ENCODE results near the gene PLA2G2A. TPM values are rescaled to one million over a fixed set of nuclear protein-coding genes. Genes with fewer than 3 reads are reported as not detected.
"Not testable (repeated sequence)": the region's sequence is repeated elsewhere in the genome, so short reads cannot be mapped to it uniquely, and the experiment has no call there.

Gene PLA2G2A
- total RNA-seq, 1 experiment from 2014 or later = 7.1 TPM

- no peak overlapping the region for H2BK15ac ChIP-seq (ENCODE audit: low read depth, low read length)
- H3K27ac ChIP-seq (ENCODE audit: insufficient read length, low read depth, low read length) = no peak overlapping the region
- no peak overlapping the region for H3K18ac ChIP-seq (ENCODE audit: insufficient read length, low read depth, low read length)
- Mint-ChIP-seq H3K4me1 (no peaks in the 10 kb centered on the region), H3K4me3 (no peak overlapping the region), H3K9me3 (peaks cover 30 to 45% of the 10 kb centered on the region in 2 experiments), H3K27me3 (ENCODE audit: low read depth) (peaks cover 12% of the 10 kb centered on the region), H3K27ac (no peak overlapping the region), H3K36me3 (ENCODE audit: insufficient read depth in 1 of 3, low read depth in 3 of 3) (peaks cover 9 to 19% (median 13%) of the 10 kb centered on the region in 3 experiments)
- no peak overlapping the region for H3K4me2 ChIP-seq (ENCODE audit: insufficient read depth, insufficient read length, low read length)
- H3K14ac ChIP-seq (ENCODE audit: insufficient read depth, low read length) = no peak overlapping the region
- H4K91ac ChIP-seq (ENCODE audit: insufficient read length, low read depth, low read length) = no peak overlapping the region
- H3K79me2 ChIP-seq (ENCODE audit: insufficient read depth, low read length) = no peaks in the 10 kb centered on the region
- no peak overlapping the region for H2AFZ ChIP-seq (ENCODE audit: low read length)
- H3K79me1 ChIP-seq (ENCODE audit: insufficient read depth, low read depth, low read length, poor library complexity, severe bottlenecking) = no peaks in the 10 kb centered on the region
- DNase-seq = no peak
- no peaks in the 10 kb centered on the region for H3K9me3 ChIP-seq (ENCODE audit: control insufficient read depth, low read depth, low read length)
- no peak overlapping the region for H3K4ac ChIP-seq (ENCODE audit: low read depth, low read length)
- no peak overlapping the region for H3T11ph ChIP-seq (ENCODE audit: low read length)
- no peak overlapping the region for H3K9ac ChIP-seq (ENCODE audit: extremely low read depth, insufficient read length, low read length)
- H3K23ac ChIP-seq (ENCODE audit: insufficient read length, low read depth, low read length) = no peak overlapping the region
- H2BK12ac ChIP-seq (ENCODE audit: insufficient read length, low read depth, low read length) = no peak overlapping the region
- H2AK5ac ChIP-seq (ENCODE audit: insufficient read length, low read length) = no peak overlapping the region
- no peak overlapping the region for H2BK5ac ChIP-seq (ENCODE audit: insufficient read length, low read length)
- no peaks in the 10 kb centered on the region for H3K23me2 ChIP-seq (ENCODE audit: insufficient read length, low read depth, low read length, poor library complexity, severe bottlenecking)
- no peaks in the 10 kb centered on the region for H4K20me1 ChIP-seq (ENCODE audit: control insufficient read depth, insufficient read depth, insufficient read length)
- no CpG with 5 or more reads among the region's 2 CpGs for WGBS (ENCODE audit: extremely low coverage, insufficient read length, low lambda C conversion rate)
- H4K5ac ChIP-seq (ENCODE audit: insufficient read length, low read depth, low read length) = no peak overlapping the region
- no peaks in the 10 kb centered on the region for H3K27me3 ChIP-seq (ENCODE audit: insufficient read depth, low read length)
- no peak overlapping the region for H2BK20ac ChIP-seq (ENCODE audit: low read depth, low read length, poor library complexity, severe bottlenecking)
- TF ChIP-seq CTCF (conservative IDR thresholded peaks at IDR 0.05) = no peak
- no peak overlapping the region for H2BK120ac ChIP-seq (ENCODE audit: low read depth, low read length, poor library complexity, severe bottlenecking)
- H4K8ac ChIP-seq (replicated peaks; ENCODE audit: insufficient read length, low read depth, low read length) = no peak overlapping the region
- no peak overlapping the region for H3K56ac ChIP-seq (ENCODE audit: insufficient read length, low read depth, low read length)
- no peaks in the 10 kb centered on the region for H3K4me1 ChIP-seq (ENCODE audit: insufficient read depth, low read length)
These were observed 29.0 kb upstream of the PLA2G2A start for GRCh38 chr1:20008391-20008841.

- H3K27ac Mint-ChIP-seq; H3K4me2 ChIP-seq (ENCODE audit: insufficient read depth, insufficient read length, low read length); H3K27me3 Mint-ChIP-seq (ENCODE audit: low read depth); H2BK5ac ChIP-seq (ENCODE audit: insufficient read length, low read length); H3K4me1 ChIP-seq (ENCODE audit: insufficient read depth, low read length); DNase-seq; H2AFZ ChIP-seq (ENCODE audit: low read length); H2AK5ac ChIP-seq (ENCODE audit: insufficient read length, low read length); H3K79me1 ChIP-seq (ENCODE audit: insufficient read depth, low read depth, low read length, poor library complexity, severe bottlenecking); H3K9ac ChIP-seq (ENCODE audit: extremely low read depth, insufficient read length, low read length); H2BK120ac ChIP-seq (ENCODE audit: low read depth, low read length, poor library complexity, severe bottlenecking); H3K4me3 Mint-ChIP-seq; H3K23me2 ChIP-seq (ENCODE audit: insufficient read length, low read depth, low read length, poor library complexity, severe bottlenecking); H3K14ac ChIP-seq (ENCODE audit: insufficient read depth, low read length); H3T11ph ChIP-seq (ENCODE audit: low read length); H3K79me2 ChIP-seq (ENCODE audit: insufficient read depth, low read length); H2BK20ac ChIP-seq (ENCODE audit: low read depth, low read length, poor library complexity, severe bottlenecking); H4K8ac ChIP-seq (replicated peaks; ENCODE audit: insufficient read length, low read depth, low read length); H2BK12ac ChIP-seq (ENCODE audit: insufficient read length, low read depth, low read length); H4K5ac ChIP-seq (ENCODE audit: insufficient read length, low read depth, low read length); H3K27ac ChIP-seq (ENCODE audit: insufficient read length, low read depth, low read length); H3K18ac ChIP-seq (ENCODE audit: insufficient read length, low read depth, low read length); H4K91ac ChIP-seq (ENCODE audit: insufficient read length, low read depth, low read length); H3K4ac ChIP-seq (ENCODE audit: low read depth, low read length); H2BK15ac ChIP-seq (ENCODE audit: low read depth, low read length); H3K27me3 ChIP-seq (ENCODE audit: insufficient read depth, low read length); H3K23ac ChIP-seq (ENCODE audit: insufficient read length, low read depth, low read length); H4K20me1 ChIP-seq (ENCODE audit: control insufficient read depth, insufficient read depth, insufficient read length); H3K56ac ChIP-seq (ENCODE audit: insufficient read length, low read depth, low read length): not testable (repeated sequence)
- peaks cover 7 to 13% of the 10 kb centered on the region in 2 experiments; a peak in 3 of 4 replicates for H3K4me1 Mint-ChIP-seq
- peaks cover 20% of the 10 kb centered on the region for H3K9me3 ChIP-seq (ENCODE audit: control insufficient read depth, low read depth, low read length)
- H3K36me3 Mint-ChIP-seq (ENCODE audit: insufficient read depth in 1 of 3, low read depth in 3 of 3) = peaks cover 39 to 70% (median 48%) of the 10 kb centered on the region in 3 experiments
- no CpG with 5 or more reads among the region's 3 CpGs for WGBS (ENCODE audit: extremely low coverage, insufficient read length, low lambda C conversion rate)
- H3K9me3 Mint-ChIP-seq = peaks cover 50 to 68% of the 10 kb centered on the region in 2 experiments
These were observed 19.4 kb upstream of the PLA2G2A start for GRCh38 chr1:19998823-19999222.

Data from H9 (cell line).